ENCODE data around the gene PNMA1.
"Not testable (repeated sequence)": the region's sequence is repeated elsewhere in the genome, so short reads cannot be mapped to it uniquely, and the experiment has no call there.

PNMA1 gene

DNA sequence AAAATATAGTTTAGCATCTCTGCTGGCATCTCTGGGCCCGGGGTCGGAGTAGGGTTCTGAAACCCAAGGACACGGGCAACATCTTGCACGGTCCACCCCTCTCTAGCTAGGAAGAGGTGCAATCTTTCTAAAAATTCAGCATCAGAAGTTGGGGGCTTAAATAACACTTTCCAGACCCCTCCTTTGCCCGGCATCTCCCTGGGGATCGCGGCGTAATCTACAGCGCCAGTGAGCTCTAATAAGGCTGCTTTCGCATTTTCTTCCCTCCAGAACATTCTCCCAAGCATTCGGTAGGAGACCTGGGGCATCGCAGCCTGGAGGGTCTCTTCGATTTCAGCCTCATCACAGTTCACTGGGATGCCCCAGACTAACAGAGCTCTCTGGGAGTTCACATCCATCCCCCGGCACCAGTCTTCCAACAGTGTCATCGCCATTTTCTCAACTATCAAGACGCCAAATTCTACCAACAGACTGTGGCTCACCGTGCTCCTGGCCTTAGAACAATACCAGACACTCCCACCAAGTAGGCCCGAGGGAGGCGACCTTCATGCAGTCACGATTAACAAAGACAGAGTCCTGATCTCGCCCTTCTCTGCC is 880 bp downstream of the PNMA1 start:
- no peak for DNase-seq (ENCODE audit: low read depth, low spot score)
- no CpG with 5 or more reads among the region's 21 CpGs for WGBS (ENCODE audit: insufficient coverage, insufficient read length)
- peak overlapping the region; percentile 84 for H3K4me3 ChIP-seq (ENCODE audit: low read length)
- H3K27me3 ChIP-seq (ENCODE audit: control insufficient read depth, insufficient read depth, low read length) = no peaks in the 10 kb centered on the region
- no peaks in the 10 kb centered on the region for H3K9me3 ChIP-seq (ENCODE audit: control insufficient read depth, insufficient read depth, low read length)
- no peaks in the 10 kb centered on the region for H3K36me3 ChIP-seq (ENCODE audit: control insufficient read depth, insufficient read depth, low read length)
- H3K4me1 ChIP-seq (ENCODE audit: control insufficient read depth, insufficient read depth, low read length) = peaks cover 7% of the 10 kb centered on the region; the same call in 1 of the 2 replicates
- H3K27ac ChIP-seq (ENCODE audit: low read length) = no peak overlapping the region

DNA sequence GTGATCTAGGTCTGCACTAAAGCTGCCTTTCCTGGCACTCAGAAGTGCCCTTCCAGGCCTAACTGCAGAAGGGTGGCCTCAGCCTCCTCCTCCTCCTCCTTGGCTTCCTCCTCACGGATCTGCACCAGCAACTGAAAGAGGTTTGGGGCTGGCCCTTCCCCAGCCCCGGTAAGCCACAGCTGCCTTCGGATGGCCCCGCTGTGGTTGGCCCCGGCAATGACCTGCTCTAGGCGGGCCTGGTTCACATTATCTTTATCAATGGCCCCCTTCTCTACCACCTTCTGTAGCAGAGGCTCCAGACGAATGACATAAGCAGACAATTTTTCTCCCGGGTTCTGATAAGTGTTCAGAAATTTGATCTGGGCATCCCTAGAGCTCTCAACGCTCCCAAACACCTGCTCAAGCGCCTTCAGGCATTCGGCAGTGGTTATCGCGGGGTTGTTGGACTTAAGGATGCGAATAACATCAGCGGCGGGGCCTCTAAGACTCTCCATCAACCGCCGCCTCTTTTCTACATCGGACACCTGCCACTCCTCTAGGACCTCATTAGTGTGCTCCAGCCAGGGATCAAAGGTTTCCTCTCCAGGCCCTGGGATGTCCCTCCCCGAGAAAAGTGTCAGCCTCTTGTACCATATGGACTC is 1.5 kb downstream of the PNMA1 start:
- WGBS (ENCODE audit: insufficient coverage, insufficient read length) = no CpG with 5 or more reads among the region's 20 CpGs
- Histone ChIP-seq H3K4me3 (ENCODE audit: low read length) (peak overlapping the region; percentile 84; the same call in 1 of the 2 replicates), H3K27ac (ENCODE audit: low read length) (no peak overlapping the region), H3K9me3 (ENCODE audit: control insufficient read depth, insufficient read depth, low read length) (no peaks in the 10 kb centered on the region), H3K27me3 (ENCODE audit: control insufficient read depth, insufficient read depth, low read length) (no peaks in the 10 kb centered on the region), H3K4me1 (ENCODE audit: control insufficient read depth, insufficient read depth, low read length) (peaks cover 4% of the 10 kb centered on the region; the same call in 1 of the 2 replicates), H3K36me3 (ENCODE audit: control insufficient read depth, insufficient read depth, low read length) (no peaks in the 10 kb centered on the region)
- no peak for DNase-seq (ENCODE audit: low read depth, low spot score)

DNA sequence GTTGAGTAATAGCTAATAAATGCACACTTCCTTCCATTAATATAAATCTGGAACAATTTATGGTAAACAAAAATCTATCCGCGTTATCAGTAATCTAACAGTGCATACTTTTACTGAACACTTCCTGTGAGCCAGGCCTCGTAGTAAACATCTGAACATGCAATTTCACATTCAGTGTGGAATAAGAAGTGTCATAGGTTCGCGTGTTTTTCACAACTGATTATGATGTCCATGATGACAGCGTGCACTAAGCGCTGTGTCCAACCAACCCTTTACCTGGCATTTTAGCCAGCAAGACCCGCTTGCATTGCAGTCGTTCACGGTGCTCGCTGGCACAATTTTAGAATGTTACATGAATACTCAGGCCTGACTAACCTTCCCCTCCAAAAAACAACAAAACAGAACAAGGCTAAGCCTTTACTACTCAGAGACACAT is 2.1 kb downstream of the PNMA1 start:
- Histone ChIP-seq H3K4me1 (ENCODE audit: control insufficient read depth, insufficient read depth, low read length) (peaks cover 1% of the 10 kb centered on the region; the same call in 1 of the 2 replicates), H3K9me3 (ENCODE audit: control insufficient read depth, insufficient read depth, low read length) (no peaks in the 10 kb centered on the region), H3K4me3 (ENCODE audit: low read length) (peak overlapping the region; percentile 84; the same call in 1 of the 2 replicates), H3K36me3 (ENCODE audit: control insufficient read depth, insufficient read depth, low read length) (no peaks in the 10 kb centered on the region), H3K27ac (ENCODE audit: low read length) (no peak overlapping the region), H3K27me3 (ENCODE audit: control insufficient read depth, insufficient read depth, low read length) (no peaks in the 10 kb centered on the region)
- DNase-seq (ENCODE audit: low read depth, low spot score) = no peak
- no CpG with 5 or more reads among the region's 11 CpGs for WGBS (ENCODE audit: insufficient coverage, insufficient read length)

DNA sequence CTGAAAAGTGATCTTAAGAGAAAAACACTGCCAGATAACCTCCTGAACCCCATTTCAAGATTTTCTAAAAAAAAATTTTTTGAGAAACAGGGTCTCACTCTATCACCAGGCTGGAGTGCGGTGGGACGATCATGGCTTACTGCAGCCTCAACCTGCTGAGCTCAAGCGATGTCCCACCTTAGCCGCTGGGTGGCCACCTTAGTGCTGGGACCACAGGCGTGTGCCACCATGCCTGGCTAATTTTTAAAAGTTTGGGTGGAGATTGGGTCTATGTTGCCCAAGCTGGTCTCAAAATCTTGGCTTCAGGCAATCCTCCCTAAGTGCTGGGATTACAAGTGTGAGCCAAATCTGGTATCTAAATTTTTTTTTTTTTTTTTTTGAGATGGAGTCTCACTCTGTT is 3.4 kb downstream of the PNMA1 start:
- Histone ChIP-seq H3K36me3 (ENCODE audit: control insufficient read depth, insufficient read depth, low read length) (no peaks in the 10 kb centered on the region), H3K9me3 (ENCODE audit: control insufficient read depth, insufficient read depth, low read length) (no peaks in the 10 kb centered on the region), H3K27ac (ENCODE audit: low read length) (no peak overlapping the region), H3K4me1 (ENCODE audit: control insufficient read depth, insufficient read depth, low read length) (peaks cover 1% of the 10 kb centered on the region; the same call in 1 of the 2 replicates), H3K4me3 (ENCODE audit: low read length) (no peak overlapping the region), H3K27me3 (ENCODE audit: control insufficient read depth, insufficient read depth, low read length) (no peaks in the 10 kb centered on the region)
- no CpG with 5 or more reads among the region's 5 CpGs for WGBS (ENCODE audit: insufficient coverage, insufficient read length)
- DNase-seq (ENCODE audit: low read depth, low spot score) = no peak

DNA sequence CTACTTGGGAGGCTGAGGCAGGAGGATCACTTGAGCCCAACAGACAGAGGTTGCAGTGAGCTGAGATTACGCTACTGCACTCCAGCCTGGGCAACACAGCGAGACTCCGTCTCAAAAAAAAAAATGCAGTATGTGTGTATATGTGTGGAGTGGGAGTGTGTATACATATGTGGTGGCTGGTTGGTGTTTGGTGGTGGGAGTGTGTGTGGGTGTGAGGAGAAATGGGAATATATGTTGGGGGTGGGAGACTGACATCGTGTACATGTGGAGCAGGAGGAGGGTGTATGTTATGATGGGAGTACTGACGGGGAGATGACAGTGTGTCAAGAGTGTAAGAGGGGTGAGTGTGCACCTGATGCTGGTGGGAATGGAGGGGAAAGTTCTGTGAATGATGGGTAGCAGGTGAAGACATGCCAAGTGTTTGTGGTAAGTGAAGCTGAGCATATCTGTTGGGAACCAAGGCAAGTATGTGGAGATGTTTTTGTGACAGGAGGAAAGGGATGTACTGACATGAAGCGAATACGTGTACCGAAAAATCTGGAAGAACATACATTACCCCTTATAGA is 4.2 kb downstream of the PNMA1 start:
- Histone ChIP-seq H3K9me3 (ENCODE audit: control insufficient read depth, insufficient read depth, low read length) (no peaks in the 10 kb centered on the region), H3K27me3 (ENCODE audit: control insufficient read depth, insufficient read depth, low read length) (no peaks in the 10 kb centered on the region), H3K4me1 (ENCODE audit: control insufficient read depth, insufficient read depth, low read length) (peaks cover 1% of the 10 kb centered on the region; the same call in 1 of the 2 replicates), H3K4me3 (ENCODE audit: low read length) (no peak overlapping the region), H3K27ac (ENCODE audit: low read length) (no peak overlapping the region), H3K36me3 (ENCODE audit: control insufficient read depth, insufficient read depth, low read length) (no peaks in the 10 kb centered on the region)
- DNase-seq (ENCODE audit: low read depth, low spot score) = no peak
- WGBS (ENCODE audit: insufficient coverage, insufficient read length) = 100% methylated on average over 1 of the region's 8 CpGs

DNA sequence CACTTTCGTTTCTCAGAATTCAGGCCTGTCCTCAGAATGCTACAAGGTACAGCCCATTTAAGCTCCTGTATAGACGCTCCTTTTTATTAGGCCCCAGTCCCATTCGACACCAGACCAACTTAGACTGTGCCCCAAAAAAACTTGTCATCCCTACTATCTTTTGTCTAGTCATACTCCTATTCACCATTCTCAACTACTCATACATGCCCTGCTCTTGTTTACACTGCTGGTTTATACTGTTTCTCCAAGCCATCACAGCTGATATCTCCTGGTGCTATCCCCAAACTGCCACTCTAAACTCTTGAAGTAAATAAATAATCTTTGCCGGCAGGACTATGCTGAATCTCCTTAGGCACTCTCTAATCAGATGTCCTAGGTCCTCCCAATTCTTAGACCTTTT is 6.1 kb downstream of the PNMA1 start:
- not testable (repeated sequence) for H3K36me3 ChIP-seq (ENCODE audit: control insufficient read depth, insufficient read depth, low read length); H3K4me1 ChIP-seq (ENCODE audit: control insufficient read depth, insufficient read depth, low read length); H3K9me3 ChIP-seq (ENCODE audit: control insufficient read depth, insufficient read depth, low read length); H3K27ac ChIP-seq (ENCODE audit: low read length); DNase-seq (ENCODE audit: low read depth, low spot score); H3K4me3 ChIP-seq (ENCODE audit: low read length); H3K27me3 ChIP-seq (ENCODE audit: control insufficient read depth, insufficient read depth, low read length)
- no CpG with 5 or more reads among the region's 4 CpGs for WGBS (ENCODE audit: insufficient coverage, insufficient read length)

DNA sequence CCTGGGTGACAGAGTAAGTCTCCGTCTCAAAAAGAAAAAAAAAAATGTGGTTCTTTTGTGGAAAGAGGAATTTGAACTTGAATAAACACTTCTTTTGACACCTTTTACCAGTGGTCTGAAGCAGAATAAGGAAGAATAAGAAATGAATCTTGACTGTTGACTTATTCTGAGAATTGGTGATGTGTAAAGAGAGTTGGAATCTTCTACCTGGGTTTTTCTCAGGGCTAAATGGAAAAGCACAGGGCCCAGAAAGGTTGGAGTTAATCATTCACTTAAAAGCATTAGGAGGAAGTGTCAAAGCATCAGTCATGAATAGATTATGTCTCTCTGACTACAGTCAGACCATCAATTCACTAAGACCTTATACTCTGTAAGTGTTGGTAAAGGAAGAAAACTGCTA is 13.9 kb downstream of the PNMA1 start:
- H3K36me3 ChIP-seq (ENCODE audit: control insufficient read depth, insufficient read depth, low read length) = no peaks in the 10 kb centered on the region
- no peaks in the 10 kb centered on the region for H3K9me3 ChIP-seq (ENCODE audit: control insufficient read depth, insufficient read depth, low read length)
- no peaks in the 10 kb centered on the region for H3K4me1 ChIP-seq (ENCODE audit: control insufficient read depth, insufficient read depth, low read length)
- H3K27ac ChIP-seq (ENCODE audit: low read length) = no peak overlapping the region
- no peak overlapping the region for H3K4me3 ChIP-seq (ENCODE audit: low read length)
- H3K27me3 ChIP-seq (ENCODE audit: control insufficient read depth, insufficient read depth, low read length) = no peaks in the 10 kb centered on the region
- DNase-seq (ENCODE audit: low read depth, low spot score) = no peak
- no CpG with 5 or more reads among the region's 1 CpG for WGBS (ENCODE audit: insufficient coverage, insufficient read length)

DNA sequence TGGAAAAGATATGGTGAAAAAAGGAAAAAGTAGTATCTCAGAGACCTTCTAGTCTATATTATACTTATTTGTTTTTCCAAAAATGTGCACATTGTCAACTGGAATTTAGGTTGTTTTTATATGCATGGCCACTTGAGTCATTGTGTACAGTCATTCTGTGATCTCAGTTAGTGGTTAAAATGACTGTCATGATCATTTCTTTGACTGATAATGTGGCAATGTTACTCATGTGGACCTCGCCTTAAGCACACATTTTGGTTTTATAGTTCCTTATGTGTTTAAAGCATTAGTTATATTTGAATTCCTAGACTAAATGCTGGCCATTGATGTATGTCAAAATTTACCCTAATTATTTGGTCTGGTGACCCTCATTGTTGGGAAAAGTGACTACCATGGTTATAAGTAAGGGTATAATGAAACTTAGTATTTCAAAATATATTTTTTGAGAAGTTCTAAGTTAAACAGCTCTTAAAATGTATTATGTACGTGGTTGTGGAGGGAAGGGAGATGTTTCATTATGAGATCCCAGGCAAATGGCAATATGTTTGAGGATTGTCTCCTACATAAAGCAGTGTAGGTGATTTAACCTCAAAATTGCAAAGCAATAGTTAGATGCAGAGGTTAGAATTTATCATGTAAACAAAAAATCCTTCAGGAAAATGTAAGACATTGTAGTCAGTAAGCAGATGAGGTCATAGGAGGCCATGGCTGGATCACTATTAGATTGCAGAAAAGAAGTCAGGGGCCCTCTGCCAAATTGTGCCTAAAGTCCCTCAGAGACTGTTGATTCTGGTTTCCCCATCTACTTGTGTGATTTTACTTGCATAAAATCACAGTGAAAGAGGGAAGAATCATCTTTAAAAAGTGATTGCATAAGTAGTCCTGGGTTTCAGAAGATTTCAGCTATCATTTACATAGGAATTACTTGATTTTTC is 17.5 kb downstream of the PNMA1 start:
- Histone ChIP-seq H3K9me3 (ENCODE audit: control insufficient read depth, insufficient read depth, low read length) (no peaks in the 10 kb centered on the region), H3K4me3 (ENCODE audit: low read length) (no peak overlapping the region), H3K36me3 (ENCODE audit: control insufficient read depth, insufficient read depth, low read length) (no peaks in the 10 kb centered on the region), H3K4me1 (ENCODE audit: control insufficient read depth, insufficient read depth, low read length) (no peaks in the 10 kb centered on the region), H3K27me3 (ENCODE audit: control insufficient read depth, insufficient read depth, low read length) (no peaks in the 10 kb centered on the region), H3K27ac (ENCODE audit: low read length) (no peak overlapping the region)
- WGBS (ENCODE audit: insufficient coverage, insufficient read length) = 100% methylated on average over 1 of the region's 2 CpGs
- no peak for DNase-seq (ENCODE audit: low read depth, low spot score)

DNA sequence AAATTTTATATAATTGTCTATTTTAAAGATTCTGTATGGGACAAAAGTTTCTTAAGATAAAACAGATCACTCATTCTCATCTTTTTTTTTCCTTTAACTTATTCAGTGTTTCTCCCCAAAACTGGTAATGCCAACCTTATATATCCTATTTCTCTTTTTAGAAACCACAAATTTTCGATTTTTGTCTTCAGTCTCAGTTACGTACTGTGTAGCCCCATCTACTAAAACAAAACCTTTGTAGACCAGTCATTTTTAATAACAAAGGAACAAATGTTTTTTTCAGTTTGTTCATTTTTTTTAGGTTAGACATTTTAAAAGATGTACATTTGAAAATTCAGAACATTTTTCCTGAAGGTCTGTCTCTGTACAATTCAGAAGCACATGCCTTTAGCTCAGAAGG is 18.2 kb downstream of the PNMA1 start:
- no peak for DNase-seq (ENCODE audit: low read depth, low spot score)
- Histone ChIP-seq H3K4me3 (ENCODE audit: low read length) (no peak overlapping the region), H3K27me3 (ENCODE audit: control insufficient read depth, insufficient read depth, low read length) (no peaks in the 10 kb centered on the region), H3K4me1 (ENCODE audit: control insufficient read depth, insufficient read depth, low read length) (no peaks in the 10 kb centered on the region), H3K9me3 (ENCODE audit: control insufficient read depth, insufficient read depth, low read length) (no peaks in the 10 kb centered on the region), H3K36me3 (ENCODE audit: control insufficient read depth, insufficient read depth, low read length) (no peaks in the 10 kb centered on the region), H3K27ac (ENCODE audit: low read length) (no peak overlapping the region)
- WGBS (ENCODE audit: insufficient coverage, insufficient read length) = no CpG with 5 or more reads among the region's 2 CpGs

DNA sequence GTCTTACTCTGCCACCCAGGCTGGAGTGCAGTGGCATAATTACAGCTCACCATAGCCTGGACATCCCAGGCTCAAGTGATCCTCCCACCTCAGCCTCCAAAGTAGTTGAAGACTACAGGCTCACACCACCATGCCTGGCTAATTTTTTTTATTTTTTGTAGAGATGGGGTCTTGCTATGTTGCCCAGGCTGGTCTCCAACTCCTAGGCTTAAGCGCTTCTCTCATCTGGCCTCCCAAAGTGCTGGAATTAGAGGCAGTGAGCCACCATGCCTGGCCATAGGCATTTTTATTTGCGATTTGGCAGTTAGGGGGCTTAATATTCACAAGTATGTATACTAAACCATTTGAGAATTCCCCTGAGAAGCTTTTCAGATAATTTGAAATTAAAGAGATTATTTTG is 19.1 kb downstream of the PNMA1 start:
- DNase-seq (ENCODE audit: low read depth, low spot score) = no peak
- no peak overlapping the region for H3K27ac ChIP-seq (ENCODE audit: low read length)
- no CpG with 5 or more reads among the region's 2 CpGs for WGBS (ENCODE audit: insufficient coverage, insufficient read length)
- no peaks in the 10 kb centered on the region for H3K4me1 ChIP-seq (ENCODE audit: control insufficient read depth, insufficient read depth, low read length)
- H3K36me3 ChIP-seq (ENCODE audit: control insufficient read depth, insufficient read depth, low read length) = no peaks in the 10 kb centered on the region
- H3K27me3 ChIP-seq (ENCODE audit: control insufficient read depth, insufficient read depth, low read length) = no peaks in the 10 kb centered on the region
- no peaks in the 10 kb centered on the region for H3K9me3 ChIP-seq (ENCODE audit: control insufficient read depth, insufficient read depth, low read length)
- no peak overlapping the region for H3K4me3 ChIP-seq (ENCODE audit: low read length)
